Sigmoid colon (tissue), 7 donors: Measurements from ENCODE around the gene THSD7B. TPM values are rescaled to one million over a fixed set of nuclear protein-coding genes. Genes with fewer than 3 reads are reported as not detected.

Source experiments
- DNase-seq: peaks from one replicate; pipeline ENCODE4 v3.0.0-alpha.2; 2019
- H3K27ac ChIP-seq, 4 donors: fragments of 200-600 bp; sonication (generic); one replicate each; pipeline ENCODE4 v1.5.1; 2016 to 2019; ENCODE audit warnings: mild to moderate bottlenecking in 1 of 4
- H3K27me3 ChIP-seq, 3 donors: fragments of 200-600 bp; sonication (generic); one replicate each; pipeline ENCODE4 v1.5.1; 2019; ENCODE audit warnings: mild to moderate bottlenecking in 1 of 3
- H3K36me3 ChIP-seq, 4 donors: fragments of 200-600 bp; sonication (generic); one replicate each; pipeline ENCODE4 v1.5.1; 2016 to 2019
- H3K4me1 ChIP-seq, 4 donors: fragments of 200-600 bp; sonication (generic); one replicate each; pipeline ENCODE4 v1.5.1; 2017 to 2019
- H3K4me3 ChIP-seq, 4 donors: fragments of 200-600 bp; sonication (generic); one replicate each; pipeline ENCODE4 v1.5.1; 2017 to 2019; ENCODE audit warnings: mild to moderate bottlenecking in 2 of 4, moderate library complexity in 1 of 4
- H3K9me3 ChIP-seq, 4 donors: fragments of 200-600 bp in 3 of 4; sonication (generic) in 3 of 4; one replicate each; pipeline versions ENCODE4 v1.5.1 to v1.6.1; 2013 to 2019
- EP300 ChIP-seq, 4 donors: sonication (generic); formaldehyde crosslinking; IDR thresholded peaks; one replicate each; pipeline ENCODE4 v1.6.1; 2017; ENCODE audit warnings: antibody characterized with exemption in 4 of 4
- POLR2A ChIP-seq, 2 donors: fragments of 450-650 bp; IDR thresholded peaks; one replicate each; pipeline ENCODE4 v1.6.1; 2016; ENCODE audit warnings: antibody characterized with exemption in 2 of 2, mild to moderate bottlenecking in 2 of 2, moderate library complexity in 2 of 2
- POLR2AphosphoS5 ChIP-seq, 4 donors: sonication (generic); formaldehyde crosslinking; IDR thresholded peaks; one replicate each; pipeline ENCODE4 v1.6.1; 2017; ENCODE audit warnings: antibody characterized with exemption in 4 of 4
- WGBS, 2 donors: extraction: QIAGEN DNeasy Blood & Tissue Kit; methylation state at CpG; one replicate each; pipeline ENCODE4 v1.1.7; 2013; 5-methylcytosine and 5-hydroxymethylcytosine counted together
- intact Hi-C: fragments of 100-400 bp; cut with DNase I; formaldehyde crosslinking; loops from one replicate; pipeline ENCODE4 v1.15.1; 2023
- polyA plus RNA-seq, 3 donors: library from polyadenylated mRNA; stranded (reverse); fragments of 200-250 nt; gene quantifications; one replicate each; pipeline ENCODE4 v1.2.3, GENCODE V29; 2013
- total RNA-seq, 4 donors: library from RNA; depleted of rRNA; stranded (reverse); fragments of >200 nt; gene quantifications; one replicate each; pipeline ENCODE4 v1.1.0, GENCODE V29; 2016
- TF ChIP-seq, protein P1 (sequence below), 4 experiments: fragments of 450-650 bp in 3 of 4; fragments of 200-600 bp in 1 of 4; IDR thresholded peaks; one replicate each; pipeline ENCODE4 v1.5.1; 2016 to 2019; ENCODE audit warnings: antibody characterized with exemption in 4 of 4, mild to moderate bottlenecking in 3 of 4, moderate library complexity in 2 of 4
- donor health status: healthy with polysubstance abuse.
- donor health status: Bipolar disorder and iron deficiency.
- donor health status: healthy.

The THSD7B gene
- total and polyA plus RNA-seq, 7 donors: 0.16 to 0.83 (median 0.27) TPM; not detected in 2

DNA sequence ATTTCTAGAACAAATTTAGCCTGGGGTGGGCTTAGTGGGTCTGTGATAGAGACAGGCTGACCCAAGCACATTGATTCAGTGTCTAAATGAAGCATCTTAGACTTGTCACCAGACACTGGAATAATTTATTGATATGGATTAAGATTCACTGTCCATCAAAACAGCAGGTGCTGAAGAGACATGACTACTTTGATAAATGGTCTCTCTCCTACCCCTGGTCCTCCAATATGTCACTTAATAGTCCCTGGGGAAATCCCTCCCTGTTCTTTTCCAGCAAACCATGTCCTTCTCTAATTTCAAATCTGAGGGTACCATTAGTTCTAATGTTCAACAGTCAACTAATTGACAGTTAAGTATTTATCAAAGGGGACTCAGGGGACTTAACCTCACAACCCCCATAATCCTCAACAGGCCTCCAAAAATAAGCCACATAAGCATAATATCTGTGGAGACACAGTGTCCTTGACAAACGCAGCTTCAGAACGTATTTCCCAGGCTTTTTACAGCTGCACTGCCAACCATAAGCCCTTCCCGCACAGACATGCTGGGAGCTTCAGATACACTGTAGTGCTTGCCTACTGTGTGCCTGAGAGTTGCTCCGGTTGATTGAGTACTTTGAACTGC, 391.0 kb downstream of the THSD7B start:
- Histone ChIP-seq H3K9me3 (no peaks in the 10 kb centered on the region), H3K27ac (no peak overlapping the region), H3K4me1 (no peaks in the 10 kb centered on the region), H3K4me3 (no peak overlapping the region), H3K27me3 (no peaks in the 10 kb centered on the region), H3K36me3 (no peaks in the 10 kb centered on the region)
- intact Hi-C loops: no loop called here
- TF ChIP-seq, protein P1, sequence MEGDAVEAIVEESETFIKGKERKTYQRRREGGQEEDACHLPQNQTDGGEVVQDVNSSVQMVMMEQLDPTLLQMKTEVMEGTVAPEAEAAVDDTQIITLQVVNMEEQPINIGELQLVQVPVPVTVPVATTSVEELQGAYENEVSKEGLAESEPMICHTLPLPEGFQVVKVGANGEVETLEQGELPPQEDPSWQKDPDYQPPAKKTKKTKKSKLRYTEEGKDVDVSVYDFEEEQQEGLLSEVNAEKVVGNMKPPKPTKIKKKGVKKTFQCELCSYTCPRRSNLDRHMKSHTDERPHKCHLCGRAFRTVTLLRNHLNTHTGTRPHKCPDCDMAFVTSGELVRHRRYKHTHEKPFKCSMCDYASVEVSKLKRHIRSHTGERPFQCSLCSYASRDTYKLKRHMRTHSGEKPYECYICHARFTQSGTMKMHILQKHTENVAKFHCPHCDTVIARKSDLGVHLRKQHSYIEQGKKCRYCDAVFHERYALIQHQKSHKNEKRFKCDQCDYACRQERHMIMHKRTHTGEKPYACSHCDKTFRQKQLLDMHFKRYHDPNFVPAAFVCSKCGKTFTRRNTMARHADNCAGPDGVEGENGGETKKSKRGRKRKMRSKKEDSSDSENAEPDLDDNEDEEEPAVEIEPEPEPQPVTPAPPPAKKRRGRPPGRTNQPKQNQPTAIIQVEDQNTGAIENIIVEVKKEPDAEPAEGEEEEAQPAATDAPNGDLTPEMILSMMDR (IDR thresholded peaks at IDR 0.05): no peak
- TF ChIP-seq EP300 (IDR thresholded peaks at IDR 0.05): no peak
- TF ChIP-seq POLR2AphosphoS5 (IDR thresholded peaks at IDR 0.05): no peak
- TF ChIP-seq POLR2A (IDR thresholded peaks at IDR 0.05): no peak
- WGBS, 2 donors: 84 to 89% methylated on average over 4 of the region's 4 CpGs
- no peak for DNase-seq

DNA sequence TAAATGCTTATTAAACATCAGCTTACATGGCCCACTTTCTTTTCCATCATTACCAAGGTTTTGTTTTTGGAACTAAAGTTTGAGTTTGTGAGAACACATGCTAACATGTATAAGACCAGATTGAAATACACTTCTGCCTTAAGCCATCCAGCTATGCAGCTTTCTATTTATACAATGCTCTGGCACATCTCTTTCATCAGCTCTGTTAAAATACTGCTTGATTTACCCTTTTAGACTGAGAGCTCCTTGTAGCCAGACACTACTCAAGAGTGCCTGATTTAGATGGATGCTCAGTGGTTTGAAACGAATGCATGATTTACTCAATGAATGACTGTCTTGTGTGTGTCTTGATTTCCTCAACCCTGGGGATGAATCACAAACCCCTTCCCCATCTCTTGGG, 392.5 kb downstream of the THSD7B start:
- Histone ChIP-seq H3K36me3 (no peaks in the 10 kb centered on the region), H3K27me3 (no peaks in the 10 kb centered on the region), H3K9me3 (no peaks in the 10 kb centered on the region), H3K4me3 (no peak overlapping the region), H3K4me1 (no peaks in the 10 kb centered on the region), H3K27ac (no peak overlapping the region)
- intact Hi-C loops: no loop called here
- TF ChIP-seq EP300 (IDR thresholded peaks at IDR 0.05): no peak
- no peak for TF ChIP-seq POLR2A (IDR thresholded peaks at IDR 0.05)
- no peak for TF ChIP-seq POLR2AphosphoS5 (IDR thresholded peaks at IDR 0.05)
- TF ChIP-seq, protein P1 (IDR thresholded peaks at IDR 0.05): no peak
- no peak for DNase-seq
- WGBS, 2 donors: 71 to 85% methylated on average over 1 of the region's 1 CpG

DNA sequence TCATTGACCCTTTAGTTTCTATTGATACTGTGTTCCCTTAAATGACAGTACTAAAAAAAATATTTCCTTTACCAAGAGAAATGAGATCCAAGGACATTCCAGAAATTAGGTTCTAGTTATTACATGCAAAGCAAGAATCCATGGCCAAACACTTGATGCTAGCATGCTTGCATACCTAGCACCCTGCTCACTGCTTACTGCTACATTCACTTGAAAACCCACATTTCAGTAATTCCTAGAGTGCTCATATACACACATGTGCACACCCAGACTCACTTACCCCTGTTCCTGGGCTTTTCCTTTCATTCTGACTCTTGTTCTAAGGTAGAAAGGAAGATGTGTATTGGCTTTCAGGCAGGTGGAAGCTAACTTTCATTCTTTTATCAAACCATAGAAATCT, 395.9 kb downstream of the THSD7B start:
- no peak for DNase-seq
- no peaks in the 10 kb centered on the region for H3K4me1 ChIP-seq
- H3K9me3 ChIP-seq: no peaks in the 10 kb centered on the region
- TF ChIP-seq, protein P1 (IDR thresholded peaks at IDR 0.05): no peak
- no peak for TF ChIP-seq POLR2AphosphoS5 (IDR thresholded peaks at IDR 0.05)
- TF ChIP-seq POLR2A (IDR thresholded peaks at IDR 0.05): no peak
- TF ChIP-seq EP300 (IDR thresholded peaks at IDR 0.05): no peak
- no peaks in the 10 kb centered on the region for H3K27me3 ChIP-seq
- H3K36me3 ChIP-seq: no peaks in the 10 kb centered on the region
- intact Hi-C loops: no loop called here
- H3K4me3 ChIP-seq: no peak overlapping the region
- H3K27ac ChIP-seq: no peak overlapping the region

DNA sequence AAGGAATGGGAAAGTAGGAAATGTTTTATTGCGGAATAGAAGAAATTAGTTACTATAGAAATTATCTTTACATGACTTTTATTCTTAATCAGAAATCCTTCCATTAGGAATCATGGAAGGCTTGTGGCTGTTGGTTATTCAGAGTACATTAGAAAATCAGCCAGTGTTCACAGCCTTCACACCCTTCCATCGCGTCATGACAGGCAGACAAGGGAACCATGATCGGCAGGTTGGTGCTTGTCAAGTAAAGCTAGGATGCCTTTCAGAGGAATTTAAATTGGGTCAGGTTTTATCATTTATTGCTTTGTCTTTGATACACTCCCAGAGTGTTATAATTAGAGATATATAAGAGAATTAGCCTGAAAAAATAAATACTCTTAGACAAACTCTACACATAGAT, 400.6 kb downstream of the THSD7B start:
- H3K9me3 ChIP-seq: no peaks in the 10 kb centered on the region
- H3K4me1 ChIP-seq: no peaks in the 10 kb centered on the region
- no peaks in the 10 kb centered on the region for H3K36me3 ChIP-seq
- TF ChIP-seq EP300 (IDR thresholded peaks at IDR 0.05) (no peak), POLR2AphosphoS5 (IDR thresholded peaks at IDR 0.05) (no peak), POLR2A (IDR thresholded peaks at IDR 0.05) (no peak)
- TF ChIP-seq, protein P1 (IDR thresholded peaks at IDR 0.05): no peak
- DNase-seq: no peak
- no peaks in the 10 kb centered on the region for H3K27me3 ChIP-seq
- intact Hi-C loops: no loop called here
- no peak overlapping the region for H3K4me3 ChIP-seq
- WGBS, 2 donors: 77 to 96% methylated on average over 4 of the region's 4 CpGs
- no peak overlapping the region for H3K27ac ChIP-seq

DNA sequence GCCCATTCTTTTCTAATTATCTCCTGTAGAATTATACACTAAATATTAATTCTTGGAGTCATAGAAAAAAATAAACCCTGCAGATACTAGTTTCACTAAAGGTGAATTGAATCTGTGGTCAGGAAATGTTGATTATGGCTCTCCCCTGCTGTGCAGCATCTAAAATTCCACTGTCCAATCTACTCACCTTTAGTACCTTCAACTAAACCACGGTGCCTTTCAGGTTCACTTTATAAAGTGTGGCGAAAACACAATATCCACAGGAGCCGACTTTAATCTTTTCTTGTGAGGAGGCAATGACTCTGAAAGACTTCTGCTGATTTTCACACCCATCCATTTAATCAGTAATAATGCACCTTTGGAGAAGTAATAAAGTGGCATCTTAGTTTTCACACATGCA, 402.3 kb downstream of the THSD7B start:
- no peaks in the 10 kb centered on the region for H3K27me3 ChIP-seq
- no peak overlapping the region for H3K4me3 ChIP-seq
- H3K4me1 ChIP-seq: no peaks in the 10 kb centered on the region
- intact Hi-C loops: no loop called here
- H3K9me3 ChIP-seq: no peaks in the 10 kb centered on the region
- TF ChIP-seq, protein P1 (IDR thresholded peaks at IDR 0.05): no peak
- TF ChIP-seq POLR2A (IDR thresholded peaks at IDR 0.05) (no peak), POLR2AphosphoS5 (IDR thresholded peaks at IDR 0.05) (no peak), EP300 (IDR thresholded peaks at IDR 0.05) (no peak)
- no peak for DNase-seq
- H3K27ac ChIP-seq: no peak overlapping the region
- no peaks in the 10 kb centered on the region for H3K36me3 ChIP-seq
- 77 to 79% methylated on average over 3 of the region's 3 CpGs for WGBS, 2 donors
